Nucleus accumbens (tissue), 56 donors: ENCODE measurements around the gene SERPINA1.

Experiments used
- DNase-seq, 56 donors: peaks; one replicate each; lab custom pipeline; 2025; lab: John Stamatoyannopoulos, UW

Gene SERPINA1

DNA sequence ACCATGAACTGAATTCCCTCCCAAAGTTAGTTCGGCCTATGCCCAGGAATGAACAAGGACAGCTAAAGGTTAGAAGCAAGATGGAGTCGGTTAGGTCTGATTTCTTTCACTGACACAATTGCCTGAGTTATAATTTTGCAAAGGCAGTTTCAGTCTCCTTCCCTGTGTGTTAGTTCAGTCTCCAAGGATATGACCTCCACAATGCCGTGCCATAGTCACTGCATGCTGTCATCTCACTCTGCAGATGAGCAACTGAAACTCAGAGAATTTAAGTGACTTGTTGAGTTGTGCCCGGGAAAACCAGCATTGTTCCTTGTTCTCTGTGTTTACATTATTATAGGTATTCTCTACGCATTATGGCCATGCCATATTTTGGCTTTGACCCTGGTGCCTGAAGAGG is 10.1 kb upstream of the SERPINA1 start:
- no peak for DNase-seq

DNA sequence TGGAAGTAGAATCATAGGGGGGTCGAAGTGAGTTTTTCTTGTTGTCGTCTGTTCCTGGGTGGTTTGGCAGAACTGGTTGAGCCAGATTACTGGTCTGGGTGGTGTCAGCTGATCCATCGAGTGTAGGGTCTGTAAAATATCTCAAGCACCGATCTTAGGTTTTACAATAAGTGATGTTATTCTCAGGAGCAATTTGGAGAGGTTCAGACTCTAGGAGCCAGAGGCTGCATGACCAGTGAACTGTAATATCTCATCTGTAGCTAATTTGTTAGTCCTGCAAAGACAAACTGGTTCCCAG is 9.7 kb upstream of the SERPINA1 start:
- DNase-seq, result no peak

GRCh38 chr14:94397289-94398181 is 9.1 kb upstream of the SERPINA1 start:
- DNase-seq, result no peak

- no peak for DNase-seq
Observed at GRCh38 chr14:94396628-94397225, 8.3 kb upstream of the SERPINA1 start.

DNA sequence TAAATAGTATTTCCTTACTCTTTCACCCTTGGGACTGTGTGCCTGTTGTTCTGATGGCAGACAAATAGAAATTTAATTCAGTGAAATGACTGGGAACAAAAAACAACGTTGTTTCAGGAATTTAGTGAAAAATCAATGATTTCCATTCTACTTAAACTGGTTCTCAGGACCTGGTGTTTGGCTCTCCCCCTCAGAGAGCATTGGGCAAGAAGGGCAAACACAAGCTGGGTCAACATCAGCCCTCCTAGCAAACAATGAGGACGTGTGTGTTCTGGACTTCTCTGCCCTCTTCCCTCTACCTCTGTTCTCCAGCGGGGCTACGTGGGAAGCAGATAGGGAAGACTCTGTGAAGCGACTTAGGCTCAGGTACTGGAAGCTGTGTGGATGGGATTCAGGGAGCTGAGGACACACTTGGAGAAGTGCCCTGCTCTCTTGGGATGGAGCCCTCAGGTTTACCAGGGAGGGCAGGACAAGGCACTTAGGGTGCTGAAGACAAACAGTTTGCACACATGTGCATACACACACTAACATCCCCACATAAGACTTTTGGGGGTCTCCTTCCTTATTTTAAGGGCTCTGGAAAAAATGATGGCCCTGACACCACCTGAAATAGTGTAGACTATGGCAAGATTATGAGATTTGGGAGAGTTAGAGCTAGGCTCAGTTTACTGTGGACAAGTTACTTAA is 7.6 kb upstream of the SERPINA1 start:
- no peak for DNase-seq

GRCh38 chr14:94395282-94395887 is 7.0 kb upstream of the SERPINA1 start:
- DNase-seq, result no peak

GRCh38 chr14:94394581-94395207 is 6.3 kb upstream of the SERPINA1 start:
- DNase-seq, result peak in 11 of 56 donors; percentile 8 to 35 (median 16)

DNA sequence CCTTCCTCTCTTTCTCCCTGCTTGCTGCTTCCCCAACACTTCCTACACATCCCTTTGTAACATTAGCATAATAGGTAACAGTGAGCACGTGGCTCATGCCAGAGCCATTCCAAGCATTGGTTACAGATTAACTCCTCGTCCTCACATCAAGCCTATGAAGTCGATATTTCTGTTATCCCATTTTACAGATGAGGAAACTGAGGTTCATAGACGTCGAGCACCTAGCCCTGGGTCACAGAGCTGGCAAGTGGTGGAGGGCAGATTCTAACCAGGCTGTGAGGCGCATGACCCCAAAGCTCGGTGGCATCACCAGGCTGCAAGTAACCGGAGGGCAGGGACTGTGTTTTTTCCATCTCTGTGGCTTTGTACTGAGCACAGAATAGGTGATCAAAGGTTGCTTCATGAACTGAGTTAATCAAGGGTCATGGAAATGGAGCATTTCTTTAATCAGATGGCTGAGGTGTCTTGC is 5.7 kb upstream of the SERPINA1 start:
- DNase-seq, result no peak

DNA sequence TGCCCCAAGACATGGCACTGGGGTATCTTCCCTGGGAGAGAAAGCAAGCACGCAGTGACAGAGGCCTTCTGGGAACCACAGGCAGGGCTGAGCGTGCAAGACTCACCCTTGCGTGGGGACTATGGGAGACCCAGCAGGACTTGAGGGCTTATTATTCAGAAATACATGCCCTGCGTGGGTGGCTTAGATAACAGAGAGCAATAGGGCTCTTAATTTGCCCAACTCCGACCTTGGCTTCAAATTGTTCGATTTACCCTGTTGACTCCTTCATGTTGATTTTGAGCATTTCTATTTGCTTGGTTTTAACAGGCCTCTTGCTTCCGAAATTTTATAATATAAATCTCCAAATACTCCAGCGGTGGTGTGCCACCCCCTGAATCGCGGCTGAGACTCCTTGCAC is 5.1 kb upstream of the SERPINA1 start:
- no peak for DNase-seq

DNA sequence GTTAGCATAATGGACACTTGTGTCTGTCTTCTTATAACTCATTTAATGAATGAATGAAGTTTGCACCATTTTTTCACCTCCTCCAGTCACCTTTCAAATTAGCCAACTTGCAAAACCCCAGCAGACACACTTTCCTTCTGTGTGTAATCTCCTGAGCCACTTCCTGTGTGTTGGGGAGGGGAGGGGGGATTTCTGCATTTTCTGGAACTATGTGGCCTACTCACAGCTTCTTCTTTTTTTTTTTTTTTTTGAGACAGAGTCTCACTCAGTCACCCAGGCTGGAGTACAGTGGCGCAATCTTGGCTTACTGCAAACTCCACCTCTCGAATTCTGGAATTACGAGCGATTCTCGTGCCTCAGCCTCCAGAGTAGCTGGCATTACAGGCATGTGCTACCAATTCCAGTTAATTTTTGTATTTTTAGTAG is 4.1 kb upstream of the SERPINA1 start:
- DNase-seq, result peak in 4 of 56 donors; percentile 7 to 43 (median 14)

DNA sequence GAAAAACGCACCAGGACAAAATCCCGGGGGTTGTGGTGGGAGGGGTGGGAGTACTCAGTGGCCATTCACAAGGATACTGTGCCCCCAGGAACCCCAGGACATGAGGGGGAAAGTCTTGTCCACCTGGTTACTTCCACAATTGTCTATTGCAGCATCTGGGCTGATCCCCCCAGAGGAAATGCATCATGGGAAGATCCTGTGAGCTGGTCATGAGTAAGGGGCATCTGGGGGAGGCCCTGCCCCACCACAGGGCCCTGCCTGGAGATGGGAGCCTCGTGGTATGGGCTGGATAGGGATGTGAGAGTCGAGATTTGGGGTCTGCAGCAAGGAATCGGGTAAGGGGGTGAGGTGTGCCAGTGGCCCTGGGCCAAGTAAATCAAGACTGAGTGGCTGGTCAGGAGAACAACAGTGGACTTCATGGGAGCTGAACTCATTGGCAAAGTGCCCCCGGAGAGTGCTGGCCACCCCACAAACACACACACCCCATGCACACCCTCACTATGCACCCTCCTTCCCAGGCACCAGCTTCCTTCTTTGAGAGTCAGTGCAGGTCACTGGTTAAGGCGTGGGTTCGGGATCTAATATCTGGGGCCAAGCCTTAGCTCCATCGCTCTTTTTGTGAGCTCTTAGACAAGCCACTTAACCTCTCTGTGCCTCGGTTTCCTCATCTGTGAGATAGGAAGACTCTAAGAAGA is 3.0 kb upstream of the SERPINA1 start:
- DNase-seq, result no peak

DNA sequence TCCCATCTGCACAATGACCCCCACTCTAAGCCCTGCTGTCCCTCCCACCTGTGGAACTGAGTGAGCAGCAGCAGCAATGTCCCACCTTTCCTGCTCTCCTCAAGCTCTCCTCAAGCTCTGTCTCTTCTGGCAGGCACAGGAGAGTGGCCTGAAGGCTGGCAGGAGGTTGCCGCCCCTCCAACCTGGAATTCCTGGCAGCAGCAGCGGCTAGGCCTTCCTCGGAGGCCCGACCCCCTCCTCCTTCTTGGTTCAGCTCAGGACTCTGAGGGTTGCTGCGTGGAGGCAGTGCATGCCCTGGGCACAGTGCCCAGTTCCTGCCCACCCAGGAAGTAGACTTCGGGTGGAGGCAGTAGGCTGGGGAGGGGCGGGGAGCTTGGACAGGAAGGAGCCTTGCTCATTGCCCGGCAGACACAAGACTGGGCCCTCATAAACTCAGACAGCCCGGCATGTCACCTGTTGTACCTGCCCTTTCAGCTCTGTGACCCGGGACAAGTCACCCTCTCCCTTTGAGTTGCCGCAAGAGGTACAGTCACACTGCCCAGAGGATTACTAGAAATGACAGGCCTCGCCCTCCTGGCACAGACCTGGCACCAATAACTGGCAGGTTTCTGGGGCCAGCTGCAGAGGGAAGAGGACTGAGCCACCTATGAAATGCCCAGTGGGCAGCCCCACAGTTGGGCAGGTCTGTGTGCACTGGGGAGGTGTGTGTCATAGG is 2.1 kb upstream of the SERPINA1 start:
- DNase-seq, result peak in 16 of 56 donors; percentile 13 to 45 (median 21)

- no peak for DNase-seq
Observed at GRCh38 chr14:94389731-94390371, 1.4 kb upstream of the SERPINA1 start.

GRCh38 chr14:94389104-94389469 is 685 bp upstream of the SERPINA1 start:
- no peak for DNase-seq

GRCh38 chr14:94388027-94388383 is 397 bp downstream of the SERPINA1 start:
- DNase-seq, result no peak

DNA sequence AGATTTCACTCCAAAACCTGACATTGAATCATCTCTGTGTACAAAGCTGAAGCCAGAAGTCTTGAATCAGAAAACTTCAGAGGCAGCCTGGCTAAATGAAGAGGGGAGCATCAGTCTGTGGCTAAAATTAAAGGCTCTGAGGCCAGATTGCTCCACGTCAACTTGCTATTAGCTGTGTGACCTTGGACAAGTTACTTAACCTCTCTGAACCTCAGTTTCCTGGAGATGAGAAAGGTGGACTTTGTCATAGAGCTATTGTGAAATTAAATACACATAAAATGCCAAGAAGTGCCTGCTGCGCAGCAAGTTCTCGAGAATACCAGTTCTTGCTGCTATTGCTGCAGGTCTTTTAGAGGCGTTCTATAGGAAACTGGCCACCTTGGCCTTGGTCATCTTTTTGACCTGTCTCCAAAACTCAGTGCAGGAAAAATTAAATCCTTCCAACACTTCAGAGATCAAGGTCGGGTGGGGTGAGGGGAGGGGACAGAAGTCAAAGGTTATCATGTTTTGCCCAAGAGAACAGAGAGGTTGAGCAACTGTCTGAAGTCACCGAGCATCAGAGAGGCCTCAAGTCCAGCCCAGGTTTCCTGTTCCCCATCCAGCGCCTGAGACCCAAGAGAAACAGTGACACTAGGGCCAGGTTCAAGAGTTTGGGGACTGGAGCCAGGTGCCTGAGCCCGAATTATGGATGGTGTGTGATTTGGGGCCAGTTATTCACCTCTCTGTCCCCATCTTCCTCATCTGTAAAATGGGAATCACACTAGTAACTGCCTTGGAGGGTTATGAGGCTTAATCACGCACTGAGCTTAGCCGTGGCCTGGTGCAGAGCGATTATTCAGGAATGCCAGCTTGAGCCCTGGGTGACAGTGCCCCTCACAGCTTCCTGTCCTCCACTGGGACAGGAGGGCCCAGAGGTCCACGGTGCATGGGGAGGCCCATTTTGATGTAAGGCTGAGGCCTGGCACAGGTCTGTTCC is 1.1 kb downstream of the SERPINA1 start:
- DNase-seq, result no peak
